Mesenchymal stem cell (in vitro differentiated cells and primary cell): ENCODE results near the gene MCM5.
"Not testable (repeated sequence)": the region's sequence is repeated elsewhere in the genome, so short reads cannot be mapped to it uniquely, and the experiment has no call there.

Experiments
- DNase-seq: peaks from one replicate; pipeline ENCODE4 v3.0.0-alpha.2; 2013
- H2AFZ ChIP-seq: one replicate; pipeline ENCODE4 v1.6.1; 2013; ENCODE audit warnings: low read depth, mild to moderate bottlenecking, control low read depth, inconsistent platforms, low read length, moderate library complexity
- H2AK5ac ChIP-seq: 2 replicates; pipeline ENCODE4 v1.6.1; 2013; ENCODE audit warnings: low read length, moderate library complexity, mild to moderate bottlenecking, inconsistent platforms; ENCODE audit not compliant: severe bottlenecking
- H2BK120ac ChIP-seq: one replicate; pipeline ENCODE4 v1.6.1; 2013; ENCODE audit warnings: low read depth, mild to moderate bottlenecking, inconsistent platforms, low read length, moderate library complexity
- H2BK12ac ChIP-seq, 2 experiments: one replicate each; pipeline ENCODE4 v1.6.1; 2013; ENCODE audit warnings: inconsistent platforms in 2 of 2, low read length in 2 of 2, mild to moderate bottlenecking in 2 of 2, moderate library complexity in 2 of 2, control low read depth in 1 of 2
- H2BK15ac ChIP-seq: one replicate; pipeline ENCODE4 v1.6.1; 2013; ENCODE audit warnings: mild to moderate bottlenecking, low read depth, inconsistent platforms; ENCODE audit not compliant: poor library complexity, severe bottlenecking
- H2BK5ac ChIP-seq: 2 replicates; pipeline ENCODE4 v1.6.1; 2013; ENCODE audit warnings: low read depth, mild to moderate bottlenecking, low read length, control low read depth, inconsistent platforms; ENCODE audit not compliant: poor library complexity, severe bottlenecking
- H3K14ac ChIP-seq, 2 experiments: one replicate each; pipeline ENCODE4 v1.6.1; 2013; ENCODE audit warnings: inconsistent platforms in 2 of 2, low read length in 2 of 2, control low read depth in 1 of 2, mild to moderate bottlenecking in 1 of 2, moderate library complexity in 1 of 2
- H3K18ac ChIP-seq, 2 experiments: one replicate each; pipeline ENCODE4 v1.6.1; 2013; ENCODE audit warnings: inconsistent platforms in 2 of 2, low read length in 2 of 2, control low read depth in 1 of 2, low read depth in 1 of 2, mild to moderate bottlenecking in 1 of 2
- H3K23ac ChIP-seq, 2 experiments: one replicate each; pipeline ENCODE4 v1.6.1; 2013; ENCODE audit warnings: inconsistent platforms in 2 of 2, low read length in 2 of 2, mild to moderate bottlenecking in 2 of 2, moderate library complexity in 2 of 2, control low read depth in 1 of 2
- H3K27ac ChIP-seq: 2 replicates; pipeline ENCODE4 v1.5.1; 2013; ENCODE audit warnings: mild to moderate bottlenecking, moderate library complexity, low read length, control low read depth, inconsistent platforms; ENCODE audit not compliant: poor library complexity, severe bottlenecking
- H3K27me3 ChIP-seq, 2 experiments: 2 replicates each; pipeline versions ENCODE4 v1.6.1 to v1.7.0; 2013; ENCODE audit warnings: low read length in 2 of 2, mild to moderate bottlenecking in 2 of 2, moderate library complexity in 2 of 2, control low read depth in 1 of 2, inconsistent platforms in 1 of 2; ENCODE audit not compliant: control insufficient read depth in 1 of 2, insufficient read depth in 1 of 2
- H3K36me3 ChIP-seq, 2 experiments: 2 replicates each; pipeline versions ENCODE4 v1.6.1 to v1.7.0; 2013; ENCODE audit warnings: low read length in 2 of 2, control low read depth in 1 of 2, inconsistent platforms in 1 of 2, low read depth in 1 of 2, mild to moderate bottlenecking in 1 of 2; ENCODE audit not compliant: insufficient read depth in 2 of 2, control insufficient read depth in 1 of 2
- H3K4ac ChIP-seq, 2 experiments: one replicate each; pipeline ENCODE4 v1.6.1; 2013; ENCODE audit warnings: inconsistent platforms in 2 of 2, low read length in 2 of 2, mild to moderate bottlenecking in 2 of 2, moderate library complexity in 2 of 2, control low read depth in 1 of 2, low read depth in 1 of 2
- H3K4me1 ChIP-seq: 2 replicates; pipeline ENCODE4 v1.6.1; 2013; ENCODE audit warnings: low read depth, low read length, control low read depth; ENCODE audit not compliant: control insufficient read depth, insufficient read depth
- H3K4me2 ChIP-seq: 2 replicates; pipeline ENCODE4 v1.6.1; 2013; ENCODE audit warnings: low read length, mild to moderate bottlenecking, inconsistent platforms; ENCODE audit not compliant: poor library complexity, severe bottlenecking
- H3K4me3 ChIP-seq, 2 experiments: 2 replicates each; pipeline versions ENCODE4 v1.5.1 to v1.7.0; 2013; ENCODE audit warnings: low read length in 2 of 2, mild to moderate bottlenecking in 2 of 2, control low read depth in 1 of 2, low read depth in 1 of 2; ENCODE audit not compliant: insufficient read depth in 1 of 2
- H3K79me1 ChIP-seq: replicated peaks from 2 replicates; pipeline ENCODE4 v1.6.1; 2013; ENCODE audit warnings: mild to moderate bottlenecking, control low read depth, low read length, inconsistent platforms; ENCODE audit not compliant: poor library complexity, severe bottlenecking
- H3K9ac ChIP-seq: 2 replicates; pipeline ENCODE4 v1.7.0; 2013; ENCODE audit warnings: mild to moderate bottlenecking, low read length, moderate library complexity
- H3K9me3 ChIP-seq: 2 replicates; pipeline ENCODE4 v1.7.0; 2013; ENCODE audit warnings: mild to moderate bottlenecking, low read length; ENCODE audit not compliant: control insufficient read depth
- H4K8ac ChIP-seq: one replicate; pipeline ENCODE4 v1.6.1; 2013; ENCODE audit warnings: inconsistent platforms, mild to moderate bottlenecking, low read length, moderate library complexity
- H4K91ac ChIP-seq: one replicate; pipeline ENCODE4 v1.6.1; 2013; ENCODE audit warnings: mild to moderate bottlenecking, low read length, inconsistent platforms
- WGBS: methylation state at CpG from one replicate; pipeline ENCODE4 v1.1.7; 2013; ENCODE audit warnings: mixed read lengths; 5-methylcytosine and 5-hydroxymethylcytosine counted together

MCM5 gene

GRCh38 chr22:35470903-35471321 is 71.0 kb downstream of the MCM5 start:
- peak overlapping the region; percentile 28 to 64 for H3K18ac ChIP-seq
- no peaks in the 10 kb centered on the region for H3K79me1 ChIP-seq
- H3K14ac ChIP-seq: no peak overlapping the region
- peak overlapping the region; percentile 33 to 57 for H2BK12ac ChIP-seq
- H3K36me3 ChIP-seq: no peaks in the 10 kb centered on the region
- DNase-seq: peak; percentile 46
- no peak overlapping the region for H2AK5ac ChIP-seq
- H4K91ac ChIP-seq: peak overlapping the region; percentile 7
- H3K9me3 ChIP-seq: no peaks in the 10 kb centered on the region
- H3K23ac ChIP-seq: no peak overlapping the region
- H2AFZ ChIP-seq: no peak overlapping the region
- peaks cover 0 to 9% of the 10 kb centered on the region in 2 experiments for H3K27me3 ChIP-seq
- H3K4me2 ChIP-seq: no peak overlapping the region
- 60% methylated on average over 5 of the region's 6 CpGs for WGBS
- peak overlapping the region; percentile 96 for H2BK15ac ChIP-seq
- H4K8ac ChIP-seq: peak overlapping the region; percentile 27
- H2BK5ac ChIP-seq: no peak overlapping the region
- peaks cover 12% of the 10 kb centered on the region for H3K4me1 ChIP-seq
- H3K9ac ChIP-seq: no peak overlapping the region
- no peak overlapping the region for H3K27ac ChIP-seq
- no peak overlapping the region for H3K4me3 ChIP-seq
- H3K4ac ChIP-seq: peak overlapping the region in 1 of 2 experiments; percentile 68
- peak overlapping the region; percentile 42 for H2BK120ac ChIP-seq

GRCh38 chr22:35471566-35471965 is 71.6 kb downstream of the MCM5 start:
- not testable (repeated sequence) for H3K9ac ChIP-seq, H3K4ac ChIP-seq, H3K36me3 ChIP-seq, H3K9me3 ChIP-seq, H2BK12ac ChIP-seq, H2BK15ac ChIP-seq, H4K8ac ChIP-seq, H3K4me2 ChIP-seq, H3K4me3 ChIP-seq, H3K14ac ChIP-seq, H4K91ac ChIP-seq, H3K27ac ChIP-seq, H2AFZ ChIP-seq, H2BK120ac ChIP-seq, H3K27me3 ChIP-seq, H3K23ac ChIP-seq, H2BK5ac ChIP-seq, H2AK5ac ChIP-seq, H3K79me1 ChIP-seq
- Histone ChIP-seq H3K18ac (peak overlapping the region in 1 of 2 experiments; percentile 64), H3K4me1 (peaks cover 13% of the 10 kb centered on the region)
- DNase-seq: peak; percentile 31
- WGBS: 75% methylated on average over 4 of the region's 4 CpGs

- no peaks in the 10 kb centered on the region for H3K36me3 ChIP-seq
- DNase-seq: no peak
- no peak overlapping the region for H3K23ac ChIP-seq
- no peaks in the 10 kb centered on the region for H3K79me1 ChIP-seq
- H3K9me3 ChIP-seq: no peaks in the 10 kb centered on the region
- peak overlapping the region; percentile 58 for H4K8ac ChIP-seq
- peak overlapping the region; percentile 92 for H2BK15ac ChIP-seq
- no peak overlapping the region for H2AFZ ChIP-seq
- H2BK12ac ChIP-seq: peak overlapping the region; percentile 35 to 79
- H2AK5ac ChIP-seq: no peak overlapping the region
- H3K18ac ChIP-seq: peak overlapping the region in 1 of 2 experiments; percentile 70
- no peak overlapping the region for H2BK5ac ChIP-seq
- peaks cover 0 to 15% of the 10 kb centered on the region in 2 experiments for H3K27me3 ChIP-seq
- no peak overlapping the region for H3K9ac ChIP-seq
- H2BK120ac ChIP-seq: peak overlapping the region; percentile 36
- no peak overlapping the region for H3K4me3 ChIP-seq
- no peak overlapping the region for H3K27ac ChIP-seq
- no peak overlapping the region for H3K14ac ChIP-seq
- peaks cover 18% of the 10 kb centered on the region for H3K4me1 ChIP-seq
- H4K91ac ChIP-seq: peak overlapping the region; percentile 80
- H3K4ac ChIP-seq: peak overlapping the region in 1 of 2 experiments; percentile 71
- H3K4me2 ChIP-seq: no peak overlapping the region
- 95% methylated on average over 6 of the region's 6 CpGs for WGBS
Measured at GRCh38 chr22:35472488-35472887, 72.5 kb downstream of the MCM5 start.

- no peaks in the 10 kb centered on the region for H3K36me3 ChIP-seq
- H3K14ac ChIP-seq: no peak overlapping the region
- H3K79me1 ChIP-seq: no peaks in the 10 kb centered on the region
- H3K27me3 ChIP-seq: peaks cover 0 to 23% of the 10 kb centered on the region in 2 experiments
- no peak overlapping the region for H3K4me3 ChIP-seq
- H3K27ac ChIP-seq: no peak overlapping the region
- H3K9me3 ChIP-seq: no peaks in the 10 kb centered on the region
- H3K4ac ChIP-seq: no peak overlapping the region
- DNase-seq: no peak
- H4K8ac ChIP-seq: no peak overlapping the region
- H2BK15ac ChIP-seq: peak overlapping the region; percentile 58
- H2BK5ac ChIP-seq: no peak overlapping the region
- H3K18ac ChIP-seq: peak overlapping the region; percentile 45 to 54
- no peak overlapping the region for H3K9ac ChIP-seq
- peak overlapping the region; percentile 22 for H2BK120ac ChIP-seq
- H2AFZ ChIP-seq: no peak overlapping the region
- no peak overlapping the region for H3K4me2 ChIP-seq
- peak overlapping the region; percentile 43 for H4K91ac ChIP-seq
- no peak overlapping the region for H3K23ac ChIP-seq
- H3K4me1 ChIP-seq: peaks cover 19% of the 10 kb centered on the region
- H2AK5ac ChIP-seq: no peak overlapping the region
- WGBS: 95% methylated on average over 4 of the region's 4 CpGs
- H2BK12ac ChIP-seq: peak overlapping the region in 1 of 2 experiments; percentile 93
Measured at GRCh38 chr22:35473971-35474370, 74.0 kb downstream of the MCM5 start.
